HCT116 (cell line): ENCODE measurements around the gene FAM237B.

Experiments used
- EGR1 ChIP-seq: IDR thresholded peaks from 2 replicates; pipeline ENCODE4 v1.6.1; 2012; ENCODE audit warnings: low read depth
- EZH2 ChIP-seq: fragments of 200-600 bp; sonication (generic); IDR thresholded peaks from 2 replicates; pipeline ENCODE4 v1.6.1; 2017; ENCODE audit warnings: antibody characterized with exemption, mixed run types
- EZH2phosphoT487 ChIP-seq: fragments of 200-600 bp; IDR thresholded peaks from 2 replicates; pipeline ENCODE4 v1.6.1; 2018; ENCODE audit warnings: antibody characterized with exemption, borderline replicate concordance
- JUND ChIP-seq: IDR thresholded peaks from 2 replicates; pipeline ENCODE4 v1.6.1; 2012
- POLR2A ChIP-seq: IDR thresholded peaks from 2 replicates; pipeline ENCODE4 v1.7.0; 2011; ENCODE audit warnings: borderline replicate concordance; ENCODE audit not compliant: insufficient read depth, insufficient read length; ENCODE audit errors: extremely low read depth
- SIN3A ChIP-seq: IDR thresholded peaks from 2 replicates; pipeline ENCODE4 v1.6.1; 2012; ENCODE audit warnings: low read depth
- SRF ChIP-seq: IDR thresholded peaks from 2 replicates; pipeline ENCODE4 v1.6.1; 2012; ENCODE audit warnings: low read depth
- YY1 ChIP-seq: IDR thresholded peaks from 2 replicates; pipeline ENCODE4 v1.6.1; 2011; ENCODE audit warnings: low read length, low read depth, moderate library complexity, mild to moderate bottlenecking; ENCODE audit not compliant: insufficient replicate concordance; ENCODE audit errors: extremely low read depth
- ZNF274 ChIP-seq: fragments of 200-500 bp; sonication (Bioruptor generic); IDR thresholded peaks from 2 replicates; pipeline ENCODE4 v1.6.1; 2014; ENCODE audit warnings: mild to moderate bottlenecking, low read depth, low read length, inconsistent platforms
- TF ChIP-seq, protein P1 (sequence below), 3 experiments: fragments of 200-600 bp in 1 of 3; sonication (generic) in 1 of 3; IDR thresholded peaks in 2 of 3; conservative IDR thresholded peaks in 1 of 3; 2 replicates each; pipeline ENCODE4 v1.5.1; 2012 to 2017; ENCODE audit warnings: low read depth in 2 of 3, low read length in 2 of 3, antibody characterized with exemption in 1 of 3, borderline replicate concordance in 1 of 3, control low read depth in 1 of 3, mild to moderate bottlenecking in 1 of 3, mixed read lengths in 1 of 3, mixed run types in 1 of 3, moderate library complexity in 1 of 3; ENCODE audit not compliant: insufficient read depth in 1 of 3
- TF ChIP-seq, protein P2 (sequence below): IDR thresholded peaks from 2 replicates; pipeline ENCODE4 v1.6.1; 2012
- TF ChIP-seq, protein P3 (sequence below): IDR thresholded peaks from 2 replicates; pipeline ENCODE4 v1.6.1; 2011; ENCODE audit warnings: mild to moderate bottlenecking, low read length, moderate library complexity; ENCODE audit not compliant: insufficient replicate concordance; ENCODE audit errors: extremely low read depth
- TF ChIP-seq, protein P4 (sequence below): IDR thresholded peaks from 2 replicates; pipeline ENCODE4 v1.6.1; 2012

DNA sequence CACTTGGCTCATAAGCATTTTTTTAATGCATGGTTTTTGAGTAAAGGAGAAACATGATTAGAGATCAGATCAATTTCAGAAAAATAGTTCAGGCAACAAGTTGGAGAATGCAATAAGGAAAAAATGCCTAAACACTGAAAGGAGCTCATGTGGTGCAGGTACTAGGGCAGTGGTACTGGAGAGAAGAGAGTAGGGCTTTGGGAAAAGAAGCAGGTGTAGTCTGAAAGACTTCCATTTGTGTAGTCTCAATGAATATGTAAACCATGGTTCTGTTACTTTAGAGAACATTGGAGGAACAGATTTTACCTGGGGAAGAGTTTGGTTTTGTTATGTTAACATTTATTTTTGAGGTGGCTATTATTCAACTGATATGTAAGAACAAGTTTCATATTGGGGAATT is 30.9 kb upstream of the FAM237B start:
- TF ChIP-seq EZH2 = no peak
- no peak for TF ChIP-seq POLR2A
- TF ChIP-seq EZH2phosphoT487 = no peak
- TF ChIP-seq, protein P1, sequence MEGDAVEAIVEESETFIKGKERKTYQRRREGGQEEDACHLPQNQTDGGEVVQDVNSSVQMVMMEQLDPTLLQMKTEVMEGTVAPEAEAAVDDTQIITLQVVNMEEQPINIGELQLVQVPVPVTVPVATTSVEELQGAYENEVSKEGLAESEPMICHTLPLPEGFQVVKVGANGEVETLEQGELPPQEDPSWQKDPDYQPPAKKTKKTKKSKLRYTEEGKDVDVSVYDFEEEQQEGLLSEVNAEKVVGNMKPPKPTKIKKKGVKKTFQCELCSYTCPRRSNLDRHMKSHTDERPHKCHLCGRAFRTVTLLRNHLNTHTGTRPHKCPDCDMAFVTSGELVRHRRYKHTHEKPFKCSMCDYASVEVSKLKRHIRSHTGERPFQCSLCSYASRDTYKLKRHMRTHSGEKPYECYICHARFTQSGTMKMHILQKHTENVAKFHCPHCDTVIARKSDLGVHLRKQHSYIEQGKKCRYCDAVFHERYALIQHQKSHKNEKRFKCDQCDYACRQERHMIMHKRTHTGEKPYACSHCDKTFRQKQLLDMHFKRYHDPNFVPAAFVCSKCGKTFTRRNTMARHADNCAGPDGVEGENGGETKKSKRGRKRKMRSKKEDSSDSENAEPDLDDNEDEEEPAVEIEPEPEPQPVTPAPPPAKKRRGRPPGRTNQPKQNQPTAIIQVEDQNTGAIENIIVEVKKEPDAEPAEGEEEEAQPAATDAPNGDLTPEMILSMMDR (IDR thresholded peaks at IDR 0.05 in 2 of 3, conservative IDR thresholded peaks at IDR 0.05 in 1 of 3; ENCODE audit: borderline replicate concordance in 1 of 3, insufficient read depth in 1 of 3, low read depth in 2 of 3, low read length in 2 of 3) = no peak
- no peak for TF ChIP-seq SIN3A
- no peak for TF ChIP-seq YY1
- TF ChIP-seq ZNF274 = no peak
- TF ChIP-seq EGR1 = no peak
- TF ChIP-seq, protein P2, sequence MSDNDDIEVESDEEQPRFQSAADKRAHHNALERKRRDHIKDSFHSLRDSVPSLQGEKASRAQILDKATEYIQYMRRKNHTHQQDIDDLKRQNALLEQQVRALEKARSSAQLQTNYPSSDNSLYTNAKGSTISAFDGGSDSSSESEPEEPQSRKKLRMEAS = no peak
- no peak for TF ChIP-seq SRF
- TF ChIP-seq, protein P3, sequence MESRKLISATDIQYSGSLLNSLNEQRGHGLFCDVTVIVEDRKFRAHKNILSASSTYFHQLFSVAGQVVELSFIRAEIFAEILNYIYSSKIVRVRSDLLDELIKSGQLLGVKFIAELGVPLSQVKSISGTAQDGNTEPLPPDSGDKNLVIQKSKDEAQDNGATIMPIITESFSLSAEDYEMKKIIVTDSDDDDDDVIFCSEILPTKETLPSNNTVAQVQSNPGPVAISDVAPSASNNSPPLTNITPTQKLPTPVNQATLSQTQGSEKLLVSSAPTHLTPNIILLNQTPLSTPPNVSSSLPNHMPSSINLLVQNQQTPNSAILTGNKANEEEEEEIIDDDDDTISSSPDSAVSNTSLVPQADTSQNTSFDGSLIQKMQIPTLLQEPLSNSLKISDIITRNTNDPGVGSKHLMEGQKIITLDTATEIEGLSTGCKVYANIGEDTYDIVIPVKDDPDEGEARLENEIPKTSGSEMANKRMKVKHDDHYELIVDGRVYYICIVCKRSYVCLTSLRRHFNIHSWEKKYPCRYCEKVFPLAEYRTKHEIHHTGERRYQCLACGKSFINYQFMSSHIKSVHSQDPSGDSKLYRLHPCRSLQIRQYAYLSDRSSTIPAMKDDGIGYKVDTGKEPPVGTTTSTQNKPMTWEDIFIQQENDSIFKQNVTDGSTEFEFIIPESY = no peak
- TF ChIP-seq JUND = no peak
- TF ChIP-seq, protein P4, sequence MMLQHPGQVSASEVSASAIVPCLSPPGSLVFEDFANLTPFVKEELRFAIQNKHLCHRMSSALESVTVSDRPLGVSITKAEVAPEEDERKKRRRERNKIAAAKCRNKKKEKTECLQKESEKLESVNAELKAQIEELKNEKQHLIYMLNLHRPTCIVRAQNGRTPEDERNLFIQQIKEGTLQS = no peak
